H9 (cell line): Measurements from ENCODE around the gene RACGAP1. TPM values are rescaled to one million over a fixed set of nuclear protein-coding genes. Genes with fewer than 3 reads are reported as not detected.
A peak's percentile ranks its signal among the peaks of the same experiment; 100 is the strongest.

Source experiments
- DNase-seq: peaks from one replicate; pipeline ENCODE4 v3.0.0-alpha.2; 2017
- H2AFZ ChIP-seq: one replicate; pipeline ENCODE4 v1.6.1; 2013; ENCODE audit warnings: mild to moderate bottlenecking, low read length, control low read depth, moderate library complexity
- H2AK5ac ChIP-seq: 2 replicates; pipeline ENCODE4 v1.6.1; 2013; ENCODE audit warnings: low read length, control low read depth, mixed read lengths; ENCODE audit not compliant: insufficient read length
- H2BK120ac ChIP-seq: one replicate; pipeline ENCODE4 v1.6.1; 2013; ENCODE audit warnings: low read depth, mild to moderate bottlenecking, low read length, control low read depth, inconsistent platforms; ENCODE audit not compliant: poor library complexity, severe bottlenecking
- H2BK12ac ChIP-seq: 2 replicates; pipeline ENCODE4 v1.6.1; 2013; ENCODE audit warnings: low read length, control low read depth, mixed read lengths, low read depth; ENCODE audit not compliant: insufficient read length
- H2BK15ac ChIP-seq: 2 replicates; pipeline ENCODE4 v1.6.1; 2013; ENCODE audit warnings: low read depth, low read length, control low read depth
- H2BK20ac ChIP-seq: one replicate; pipeline ENCODE4 v1.6.1; 2013; ENCODE audit warnings: low read depth, mild to moderate bottlenecking, low read length, control low read depth, inconsistent platforms; ENCODE audit not compliant: poor library complexity, severe bottlenecking
- H2BK5ac ChIP-seq: 2 replicates; pipeline ENCODE4 v1.6.1; 2013; ENCODE audit warnings: low read length, control low read depth, mixed read lengths; ENCODE audit not compliant: insufficient read length
- H3K14ac ChIP-seq: 2 replicates; pipeline ENCODE4 v1.6.1; 2013; ENCODE audit warnings: low read length, control low read depth; ENCODE audit not compliant: insufficient read depth
- H3K18ac ChIP-seq: 2 replicates; pipeline ENCODE4 v1.6.1; 2013; ENCODE audit warnings: low read depth, mild to moderate bottlenecking, mixed read lengths, low read length, control low read depth; ENCODE audit not compliant: insufficient read length
- H3K23ac ChIP-seq: 2 replicates; pipeline ENCODE4 v1.6.1; 2013; ENCODE audit warnings: low read length, control low read depth, mixed read lengths, low read depth; ENCODE audit not compliant: insufficient read length
- H3K23me2 ChIP-seq: 2 replicates; pipeline ENCODE4 v1.6.1; 2013; ENCODE audit warnings: low read depth, mild to moderate bottlenecking, mixed read lengths, low read length, control low read depth; ENCODE audit not compliant: insufficient read length, poor library complexity, severe bottlenecking
- H3K27ac ChIP-seq: 2 replicates; pipeline ENCODE4 v1.5.1; 2013; ENCODE audit warnings: low read length, control low read depth, mixed read lengths, low read depth; ENCODE audit not compliant: insufficient read length
- H3K27me3 ChIP-seq: 2 replicates; pipeline ENCODE4 v1.6.1; 2013; ENCODE audit warnings: low read length, control low read depth, inconsistent platforms; ENCODE audit not compliant: insufficient read depth
- H3K4ac ChIP-seq: 2 replicates; pipeline ENCODE4 v1.6.1; 2013; ENCODE audit warnings: low read depth, mild to moderate bottlenecking, control low read depth, inconsistent platforms, low read length, moderate library complexity
- H3K4me1 ChIP-seq: 2 replicates; pipeline ENCODE4 v1.6.1; 2013; ENCODE audit warnings: low read length, control low read depth, inconsistent platforms; ENCODE audit not compliant: insufficient read depth
- H3K4me2 ChIP-seq: 2 replicates; pipeline ENCODE4 v1.6.1; 2013; ENCODE audit warnings: low read length, control low read depth, mixed read lengths; ENCODE audit not compliant: insufficient read length, insufficient read depth
- H3K56ac ChIP-seq: 2 replicates; pipeline ENCODE4 v1.6.1; 2013; ENCODE audit warnings: low read depth, mild to moderate bottlenecking, mixed read lengths, low read length, control low read depth; ENCODE audit not compliant: insufficient read length
- H3K79me1 ChIP-seq: 2 replicates; pipeline ENCODE4 v1.6.1; 2013; ENCODE audit warnings: low read depth, mild to moderate bottlenecking, moderate library complexity, low read length, control low read depth, inconsistent platforms; ENCODE audit not compliant: insufficient read depth, poor library complexity, severe bottlenecking
- H3K79me2 ChIP-seq: 2 replicates; pipeline ENCODE4 v1.6.1; 2013; ENCODE audit warnings: low read length, control low read depth, inconsistent platforms; ENCODE audit not compliant: insufficient read depth
- H3K9ac ChIP-seq: 2 replicates; pipeline ENCODE4 v1.6.1; 2013; ENCODE audit warnings: low read length, control low read depth, mixed read lengths; ENCODE audit not compliant: insufficient read length; ENCODE audit errors: extremely low read depth
- H3K9me3 ChIP-seq: one replicate; pipeline ENCODE4 v1.6.1; 2013; ENCODE audit warnings: low read depth, low read length, inconsistent platforms; ENCODE audit not compliant: control insufficient read depth
- H3T11ph ChIP-seq: one replicate; pipeline ENCODE4 v1.6.1; 2013; ENCODE audit warnings: mild to moderate bottlenecking, low read length, control low read depth, inconsistent platforms
- H4K20me1 ChIP-seq: one replicate; pipeline ENCODE4 v1.6.1; 2013; ENCODE audit not compliant: control insufficient read depth, insufficient read length, insufficient read depth
- H4K5ac ChIP-seq: 2 replicates; pipeline ENCODE4 v1.6.1; 2013; ENCODE audit warnings: low read depth, mild to moderate bottlenecking, mixed read lengths, low read length, control low read depth; ENCODE audit not compliant: insufficient read length
- H4K8ac ChIP-seq: replicated peaks from 2 replicates; pipeline ENCODE4 v1.6.1; 2013; ENCODE audit warnings: low read length, control low read depth, mixed read lengths, low read depth; ENCODE audit not compliant: insufficient read length
- H4K91ac ChIP-seq: 2 replicates; pipeline ENCODE4 v1.6.1; 2013; ENCODE audit warnings: low read depth, mild to moderate bottlenecking, moderate library complexity, mixed read lengths, low read length, control low read depth; ENCODE audit not compliant: insufficient read length
- H3K27ac Mint-ChIP-seq, 3 experiments: 2 replicates in 2 of 3; 3 replicates in 1 of 3; pipeline ENCODE4 v1.8.0; 2020 to 2021; ENCODE audit warnings: mixed read lengths in 3 of 3, mild to moderate bottlenecking in 1 of 3, moderate library complexity in 1 of 3
- H3K27me3 Mint-ChIP-seq: 2 replicates; pipeline ENCODE4 v1.8.0; 2021; ENCODE audit warnings: low read depth, mild to moderate bottlenecking, moderate library complexity, mixed read lengths
- H3K36me3 Mint-ChIP-seq, 3 experiments: 2 replicates in 2 of 3; 3 replicates in 1 of 3; pipeline ENCODE4 v1.8.0; 2020 to 2021; ENCODE audit warnings: low read depth in 3 of 3, mixed read lengths in 3 of 3; ENCODE audit not compliant: insufficient read depth in 1 of 3
- H3K4me1 Mint-ChIP-seq, 2 experiments: 2 replicates each; pipeline ENCODE4 v1.8.0; 2020; ENCODE audit warnings: mixed read lengths in 2 of 2
- H3K4me3 Mint-ChIP-seq, 2 experiments: 2 replicates in 1 of 2; 3 replicates in 1 of 2; pipeline ENCODE4 v1.8.0; 2020 to 2021; ENCODE audit warnings: mild to moderate bottlenecking in 2 of 2, mixed read lengths in 2 of 2, moderate library complexity in 1 of 2
- H3K9me3 Mint-ChIP-seq, 2 experiments: 2 replicates in 1 of 2; 3 replicates in 1 of 2; pipeline ENCODE4 v1.8.0; 2020; ENCODE audit warnings: mild to moderate bottlenecking in 2 of 2, mixed read lengths in 2 of 2, moderate library complexity in 1 of 2
- CTCF ChIP-seq: fragments of 200-600 bp; sonication (generic); conservative IDR thresholded peaks from 3 replicates; pipeline ENCODE4 v1.8.0; 2021; ENCODE audit warnings: antibody characterized with exemption, mild to moderate bottlenecking
- WGBS: extraction: QIAGEN DNeasy Blood & Tissue Kit; methylation state at CpG from one replicate; pipeline ENCODE4 v1.1.7; 2013; ENCODE audit warnings: missing lambda C conversion rate, low lambda C conversion rate, mixed read lengths; ENCODE audit not compliant: insufficient read length; ENCODE audit errors: extremely low coverage; 5-methylcytosine and 5-hydroxymethylcytosine counted together
- total RNA-seq: library from RNA; stranded (reverse); gene quantifications from 2 replicates; pipeline ENCODE4 v1.2.1, GENCODE V29; 2021

The RACGAP1 gene
- total RNA-seq, 1 experiment from 2014 or later = 64.8 TPM

GRCh38 chr12:49979791-49980190 lies 45.5 kb downstream of the RACGAP1 start:
- Histone ChIP-seq H2BK120ac (no peak overlapping the region), H2BK12ac (no peak overlapping the region), H4K8ac (no peak overlapping the region), H3K4ac (no peak overlapping the region), H3K56ac (no peak overlapping the region), H4K5ac (no peak overlapping the region), H3K27ac (no peak overlapping the region), H3T11ph (no peak overlapping the region), H3K4me1 (no peaks in the 10 kb centered on the region), H2BK15ac (no peak overlapping the region), H3K27me3 (no peaks in the 10 kb centered on the region), H3K79me1 (no peaks in the 10 kb centered on the region), H3K9ac (no peak overlapping the region), H4K20me1 (no peaks in the 10 kb centered on the region), H3K4me2 (no peak overlapping the region), H3K9me3 (no peaks in the 10 kb centered on the region), H3K79me2 (no peaks in the 10 kb centered on the region), H2AK5ac (no peak overlapping the region), H2BK5ac (no peak overlapping the region), H4K91ac (no peak overlapping the region), H3K23me2 (no peaks in the 10 kb centered on the region), H3K18ac (no peak overlapping the region), H3K14ac (no peak overlapping the region), H3K23ac (no peak overlapping the region), H2AFZ (no peak overlapping the region), H2BK20ac (no peak overlapping the region)
- no peak overlapping the region for H3K4me3 Mint-ChIP-seq
- H3K9me3 Mint-ChIP-seq = no peaks in the 10 kb centered on the region
- H3K4me1 Mint-ChIP-seq = peaks cover 29 to 44% of the 10 kb centered on the region in 2 experiments
- no peaks in the 10 kb centered on the region; the same call in 1 of the 2 replicates for H3K27me3 Mint-ChIP-seq
- DNase-seq = no peak
- no peak for TF ChIP-seq CTCF
- peak overlapping the region in 2 of 3 experiments; percentile 38 to 89; a peak in 4 of 7 replicates for H3K27ac Mint-ChIP-seq
- no CpG with 5 or more reads among the region's 3 CpGs for WGBS
- no peaks in the 10 kb centered on the region for H3K36me3 Mint-ChIP-seq
